ENCODE results near the gene SPATA33.

DNA sequence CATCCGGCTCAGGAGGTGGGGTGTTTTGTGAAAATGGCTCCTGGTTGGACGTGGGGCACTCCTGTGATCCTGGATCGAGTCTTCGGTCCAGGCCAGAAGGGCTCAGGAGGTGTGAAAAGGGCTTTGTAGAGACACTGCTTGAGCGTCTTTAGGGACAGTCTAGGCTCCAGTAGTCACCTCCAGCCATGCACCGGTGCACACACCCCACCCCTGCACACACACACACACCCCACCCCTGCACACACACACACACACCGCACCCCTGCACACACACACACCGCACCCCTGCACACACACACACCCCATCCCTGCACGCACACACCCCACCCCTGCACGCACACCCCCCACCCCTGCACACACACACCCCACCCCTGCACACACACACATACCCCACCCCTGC, 19.2 kb upstream of the SPATA33 start:
- TF ChIP-seq, protein P1, sequence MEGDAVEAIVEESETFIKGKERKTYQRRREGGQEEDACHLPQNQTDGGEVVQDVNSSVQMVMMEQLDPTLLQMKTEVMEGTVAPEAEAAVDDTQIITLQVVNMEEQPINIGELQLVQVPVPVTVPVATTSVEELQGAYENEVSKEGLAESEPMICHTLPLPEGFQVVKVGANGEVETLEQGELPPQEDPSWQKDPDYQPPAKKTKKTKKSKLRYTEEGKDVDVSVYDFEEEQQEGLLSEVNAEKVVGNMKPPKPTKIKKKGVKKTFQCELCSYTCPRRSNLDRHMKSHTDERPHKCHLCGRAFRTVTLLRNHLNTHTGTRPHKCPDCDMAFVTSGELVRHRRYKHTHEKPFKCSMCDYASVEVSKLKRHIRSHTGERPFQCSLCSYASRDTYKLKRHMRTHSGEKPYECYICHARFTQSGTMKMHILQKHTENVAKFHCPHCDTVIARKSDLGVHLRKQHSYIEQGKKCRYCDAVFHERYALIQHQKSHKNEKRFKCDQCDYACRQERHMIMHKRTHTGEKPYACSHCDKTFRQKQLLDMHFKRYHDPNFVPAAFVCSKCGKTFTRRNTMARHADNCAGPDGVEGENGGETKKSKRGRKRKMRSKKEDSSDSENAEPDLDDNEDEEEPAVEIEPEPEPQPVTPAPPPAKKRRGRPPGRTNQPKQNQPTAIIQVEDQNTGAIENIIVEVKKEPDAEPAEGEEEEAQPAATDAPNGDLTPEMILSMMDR (IDR thresholded peaks at IDR 0.05): no peak
- TF ChIP-seq EP300 (IDR thresholded peaks at IDR 0.05): no peak
- no peak for TF ChIP-seq POLR2AphosphoS5 (IDR thresholded peaks at IDR 0.05)
- no peak for TF ChIP-seq POLR2A (IDR thresholded peaks at IDR 0.05)

Data from gastroesophageal sphincter (tissue), 3 donors.